HepG2 (cell line): ENCODE data around the gene IRF7. TPM values are rescaled to one million over a fixed set of nuclear protein-coding genes. Genes with fewer than 3 reads are reported as not detected.

Source experiments
- ARNTL ChIP-seq: sonication (generic); formaldehyde crosslinking; IDR thresholded peaks from 2 replicates; pipeline ENCODE4 v1.4.0; 2020; ENCODE audit warnings: mild to moderate bottlenecking, missing genetic modification reagents
- BRD4 ChIP-seq: sonication (generic); formaldehyde crosslinking; IDR thresholded peaks from 2 replicates; pipeline ENCODE4 v1.4.0; 2020; ENCODE audit warnings: missing genetic modification reagents
- HMGA1 ChIP-seq: sonication (generic); formaldehyde crosslinking; conservative IDR thresholded peaks from 2 replicates; pipeline ENCODE4 v1.4.0; 2020; ENCODE audit warnings: missing genetic modification reagents
- MAF1 ChIP-seq: sonication (generic); formaldehyde crosslinking; IDR thresholded peaks from 2 replicates; pipeline ENCODE4 v1.5.0; 2020; ENCODE audit warnings: missing genetic modification reagents, borderline replicate concordance
- MTA3 ChIP-seq: sonication (generic); formaldehyde crosslinking; IDR thresholded peaks from 2 replicates; pipeline ENCODE4 v1.4.0; 2020; ENCODE audit warnings: missing genetic modification reagents
- NFATC3 ChIP-seq: sonication (generic); formaldehyde crosslinking; IDR thresholded peaks from 2 replicates; pipeline ENCODE4 v1.5.1; 2020; ENCODE audit warnings: mild to moderate bottlenecking, missing genetic modification reagents
- PITX1 ChIP-seq: sonication (generic); formaldehyde crosslinking; IDR thresholded peaks from 2 replicates; pipeline ENCODE4 v1.5.1; 2020; ENCODE audit warnings: mild to moderate bottlenecking, missing genetic modification reagents
- RELA ChIP-seq: sonication (generic); formaldehyde crosslinking; IDR thresholded peaks from 2 replicates; pipeline ENCODE4 v1.4.0; 2020; ENCODE audit warnings: missing genetic modification reagents
- ZBTB21 ChIP-seq: sonication (generic); formaldehyde crosslinking; IDR thresholded peaks from 2 replicates; pipeline ENCODE4 v1.4.0; 2020; ENCODE audit warnings: missing genetic modification reagents
- ZNF33B ChIP-seq: sonication (generic); formaldehyde crosslinking; IDR thresholded peaks from 2 replicates; pipeline ENCODE4 v1.5.1; 2020; ENCODE audit warnings: mild to moderate bottlenecking, missing genetic modification reagents
- ZNF451 ChIP-seq: sonication (generic); formaldehyde crosslinking; IDR thresholded peaks from 2 replicates; pipeline ENCODE4 v1.5.0; 2020; ENCODE audit warnings: mild to moderate bottlenecking, missing genetic modification reagents
- ZNF790 ChIP-seq: sonication (generic); formaldehyde crosslinking; IDR thresholded peaks from 2 replicates; pipeline ENCODE4 v1.8.0; 2022; ENCODE audit warnings: missing genetic modification reagents, mild to moderate bottlenecking, borderline replicate concordance
- polyA plus RNA-seq, 8 experiments: library from polyadenylated mRNA; depleted of rRNA in 3 of 8; stranded (reverse) in 7 of 8; unstranded in 1 of 8; fragments of >200 nt; fragmentation: Illumina TruSeq in 4 of 8; extraction: Trizol in 4 of 8; gene quantifications; 2 replicates each; pipeline versions ENCODE4 v1.2.1 to v1.2.3, GENCODE V29; 2011 to 2016; ENCODE audit warnings: low read depth in 4 of 8, missing spikeins in 1 of 8, mixed read lengths in 1 of 8; ENCODE audit not compliant: insufficient read depth in 1 of 8
- total RNA-seq, 5 experiments: library from RNA; depleted of rRNA; stranded (reverse); fragments of >200 nt; fragmentation: Illumina TruSeq; extraction: Trizol; gene quantifications; 2 replicates each; pipeline ENCODE4 v1.2.3, GENCODE V29; 2016; ENCODE audit warnings: low read depth in 1 of 5
- TF ChIP-seq, protein P1 (sequence below): sonication (generic); formaldehyde crosslinking; IDR thresholded peaks from 2 replicates; pipeline ENCODE4 v1.5.1; 2020; ENCODE audit warnings: mild to moderate bottlenecking, missing genetic modification reagents, borderline replicate concordance
- TF ChIP-seq, protein P2 (sequence below): sonication (generic); formaldehyde crosslinking; IDR thresholded peaks from 2 replicates; pipeline ENCODE4 v1.5.0; 2020; ENCODE audit warnings: missing genetic modification reagents
- TF ChIP-seq, protein P3 (sequence below): sonication (generic); formaldehyde crosslinking; IDR thresholded peaks from 2 replicates; pipeline ENCODE4 v1.4.0; 2020; ENCODE audit warnings: mild to moderate bottlenecking, missing genetic modification reagents

IRF7 gene
- total and polyA plus RNA-seq, 2 of the 13 experiments (the other 11 are each of a cell fraction or from before 2014, with no cell fraction given) = not detected

- TF ChIP-seq, protein P1, sequence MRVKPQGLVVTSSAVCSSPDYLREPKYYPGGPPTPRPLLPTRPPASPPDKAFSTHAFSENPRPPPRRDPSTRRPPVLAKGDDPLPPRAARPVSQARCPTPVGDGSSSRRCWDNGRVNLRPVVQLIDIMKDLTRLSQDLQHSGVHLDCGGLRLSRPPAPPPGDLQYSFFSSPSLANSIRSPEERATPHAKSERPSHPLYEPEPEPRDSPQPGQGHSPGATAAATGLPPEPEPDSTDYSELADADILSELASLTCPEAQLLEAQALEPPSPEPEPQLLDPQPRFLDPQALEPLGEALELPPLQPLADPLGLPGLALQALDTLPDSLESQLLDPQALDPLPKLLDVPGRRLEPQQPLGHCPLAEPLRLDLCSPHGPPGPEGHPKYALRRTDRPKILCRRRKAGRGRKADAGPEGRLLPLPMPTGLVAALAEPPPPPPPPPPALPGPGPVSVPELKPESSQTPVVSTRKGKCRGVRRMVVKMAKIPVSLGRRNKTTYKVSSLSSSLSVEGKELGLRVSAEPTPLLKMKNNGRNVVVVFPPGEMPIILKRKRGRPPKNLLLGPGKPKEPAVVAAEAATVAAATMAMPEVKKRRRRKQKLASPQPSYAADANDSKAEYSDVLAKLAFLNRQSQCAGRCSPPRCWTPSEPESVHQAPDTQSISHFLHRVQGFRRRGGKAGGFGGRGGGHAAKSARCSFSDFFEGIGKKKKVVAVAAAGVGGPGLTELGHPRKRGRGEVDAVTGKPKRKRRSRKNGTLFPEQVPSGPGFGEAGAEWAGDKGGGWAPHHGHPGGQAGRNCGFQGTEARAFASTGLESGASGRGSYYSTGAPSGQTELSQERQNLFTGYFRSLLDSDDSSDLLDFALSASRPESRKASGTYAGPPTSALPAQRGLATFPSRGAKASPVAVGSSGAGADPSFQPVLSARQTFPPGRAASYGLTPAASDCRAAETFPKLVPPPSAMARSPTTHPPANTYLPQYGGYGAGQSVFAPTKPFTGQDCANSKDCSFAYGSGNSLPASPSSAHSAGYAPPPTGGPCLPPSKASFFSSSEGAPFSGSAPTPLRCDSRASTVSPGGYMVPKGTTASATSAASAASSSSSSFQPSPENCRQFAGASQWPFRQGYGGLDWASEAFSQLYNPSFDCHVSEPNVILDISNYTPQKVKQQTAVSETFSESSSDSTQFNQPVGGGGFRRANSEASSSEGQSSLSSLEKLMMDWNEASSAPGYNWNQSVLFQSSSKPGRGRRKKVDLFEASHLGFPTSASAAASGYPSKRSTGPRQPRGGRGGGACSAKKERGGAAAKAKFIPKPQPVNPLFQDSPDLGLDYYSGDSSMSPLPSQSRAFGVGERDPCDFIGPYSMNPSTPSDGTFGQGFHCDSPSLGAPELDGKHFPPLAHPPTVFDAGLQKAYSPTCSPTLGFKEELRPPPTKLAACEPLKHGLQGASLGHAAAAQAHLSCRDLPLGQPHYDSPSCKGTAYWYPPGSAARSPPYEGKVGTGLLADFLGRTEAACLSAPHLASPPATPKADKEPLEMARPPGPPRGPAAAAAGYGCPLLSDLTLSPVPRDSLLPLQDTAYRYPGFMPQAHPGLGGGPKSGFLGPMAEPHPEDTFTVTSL (CRISPR knock-in tag) = no peak
- TF ChIP-seq RELA (CRISPR knock-in tag) (no peak), PITX1 (CRISPR knock-in tag) (0 out of 2 replicates have a peak, but pooled peaks have one; percentile 11), ZNF451 (CRISPR knock-in tag) (no peak), ZBTB21 (0 out of 2 replicates have a peak, but pooled peaks have one; percentile 23), ZNF33B (CRISPR knock-in tag) (no peak), HMGA1 (CRISPR knock-in tag) (no peak), NFATC3 (CRISPR knock-in tag) (no peak), ARNTL (CRISPR knock-in tag) (no peak), MTA3 (CRISPR knock-in tag) (no peak), BRD4 (CRISPR knock-in tag) (no peak), MAF1 (CRISPR knock-in tag) (no peak), ZNF790 (CRISPR knock-in tag) (no peak)
- TF ChIP-seq, protein P2, sequence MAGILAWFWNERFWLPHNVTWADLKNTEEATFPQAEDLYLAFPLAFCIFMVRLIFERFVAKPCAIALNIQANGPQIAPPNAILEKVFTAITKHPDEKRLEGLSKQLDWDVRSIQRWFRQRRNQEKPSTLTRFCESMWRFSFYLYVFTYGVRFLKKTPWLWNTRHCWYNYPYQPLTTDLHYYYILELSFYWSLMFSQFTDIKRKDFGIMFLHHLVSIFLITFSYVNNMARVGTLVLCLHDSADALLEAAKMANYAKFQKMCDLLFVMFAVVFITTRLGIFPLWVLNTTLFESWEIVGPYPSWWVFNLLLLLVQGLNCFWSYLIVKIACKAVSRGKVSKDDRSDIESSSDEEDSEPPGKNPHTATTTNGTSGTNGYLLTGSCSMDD (CRISPR knock-in tag) = no peak
- TF ChIP-seq, protein P3, sequence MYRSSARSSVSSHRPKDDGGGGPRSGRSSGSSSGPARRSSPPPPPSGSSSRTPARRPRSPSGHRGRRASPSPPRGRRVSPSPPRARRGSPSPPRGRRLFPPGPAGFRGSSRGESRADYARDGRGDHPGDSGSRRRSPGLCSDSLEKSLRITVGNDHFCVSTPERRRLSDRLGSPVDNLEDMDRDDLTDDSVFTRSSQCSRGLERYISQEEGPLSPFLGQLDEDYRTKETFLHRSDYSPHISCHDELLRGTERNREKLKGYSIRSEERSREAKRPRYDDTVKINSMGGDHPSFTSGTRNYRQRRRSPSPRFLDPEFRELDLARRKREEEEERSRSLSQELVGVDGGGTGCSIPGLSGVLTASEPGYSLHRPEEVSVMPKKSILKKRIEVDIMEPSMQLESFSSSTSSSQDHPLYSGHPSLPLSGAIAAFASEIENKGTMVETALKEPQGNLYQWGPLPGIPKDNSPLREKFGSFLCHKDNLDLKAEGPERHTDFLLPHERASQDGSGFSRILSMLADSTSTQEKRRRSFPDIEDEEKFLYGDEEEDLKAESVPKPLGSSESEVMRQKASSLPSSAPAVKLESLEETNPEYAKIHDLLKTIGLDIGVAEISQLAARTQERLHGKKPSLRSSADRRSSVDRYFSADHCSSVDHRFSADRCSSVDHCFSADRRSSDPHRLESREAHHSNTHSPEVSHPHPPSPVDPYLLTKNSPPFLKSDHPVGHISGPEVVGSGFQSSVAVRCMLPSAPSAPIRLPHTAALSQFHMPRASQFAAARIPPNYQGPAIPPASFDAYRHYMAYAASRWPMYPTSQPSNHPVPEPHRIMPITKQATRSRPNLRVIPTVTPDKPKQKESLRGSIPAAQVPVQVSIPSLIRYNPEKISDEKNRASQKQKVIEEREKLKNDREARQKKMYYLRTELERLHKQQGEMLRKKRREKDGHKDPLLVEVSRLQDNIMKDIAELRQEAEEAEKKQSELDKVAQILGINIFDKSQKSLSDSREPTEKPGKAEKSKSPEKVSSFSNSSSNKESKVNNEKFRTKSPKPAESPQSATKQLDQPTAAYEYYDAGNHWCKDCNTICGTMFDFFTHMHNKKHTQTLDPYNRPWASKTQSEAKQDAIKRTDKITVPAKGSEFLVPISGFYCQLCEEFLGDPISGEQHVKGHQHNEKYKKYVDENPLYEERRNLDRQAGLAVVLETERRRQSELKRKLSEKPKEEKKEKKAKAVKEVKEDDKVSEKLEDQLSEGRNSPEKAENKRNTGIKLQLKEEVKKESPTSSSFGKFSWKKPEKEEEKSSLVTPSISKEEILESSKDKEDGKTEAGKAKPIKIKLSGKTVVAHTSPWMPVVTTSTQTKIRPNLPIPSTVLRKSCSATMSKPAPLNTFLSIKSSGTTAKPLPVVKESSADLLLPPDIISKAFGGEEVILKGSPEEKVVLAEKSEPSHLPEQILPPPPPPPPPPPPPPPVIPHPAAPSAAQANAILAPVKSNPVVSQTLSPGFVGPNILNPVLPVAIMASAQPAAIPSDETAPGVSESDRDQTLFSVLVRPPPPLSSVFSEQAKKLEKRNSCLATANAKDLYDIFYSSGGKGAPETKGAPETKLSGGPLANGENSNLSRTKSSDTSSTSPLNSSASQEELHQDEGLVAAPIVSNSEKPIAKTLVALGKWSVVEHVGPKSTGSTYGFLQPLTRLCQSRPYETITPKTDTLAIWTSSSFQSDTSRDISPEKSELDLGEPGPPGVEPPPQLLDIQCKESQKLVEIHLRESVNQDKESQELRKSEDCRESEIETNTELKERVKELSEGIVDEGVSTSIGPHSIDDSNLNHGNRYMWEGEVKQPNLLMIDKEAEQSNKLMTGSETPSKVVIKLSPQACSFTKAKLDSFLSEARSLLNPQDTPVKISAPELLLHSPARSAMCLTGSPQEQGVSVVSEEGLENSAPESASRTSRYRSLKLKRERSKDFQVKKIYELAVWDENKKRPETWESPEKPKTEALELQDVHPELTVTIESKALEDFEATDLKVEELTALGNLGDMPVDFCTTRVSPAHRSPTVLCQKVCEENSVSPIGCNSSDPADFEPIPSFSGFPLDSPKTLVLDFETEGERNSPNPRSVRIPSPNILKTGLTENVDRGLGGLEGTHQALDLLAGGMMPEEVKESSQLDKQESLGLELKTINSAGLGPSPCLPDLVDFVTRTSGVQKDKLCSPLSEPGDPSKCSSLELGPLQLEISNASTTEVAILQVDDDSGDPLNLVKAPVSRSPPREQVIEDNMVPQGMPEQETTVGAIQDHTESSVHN (CRISPR knock-in tag) = no peak
These were observed 39.6 kb downstream of the IRF7 start, which contains the start of gene PHRF1 (continued) for GRCh38 chr11:575996-576768.
